GM12878 (cell line): ENCODE data around the gene ACE. TPM values are rescaled to one million over a fixed set of nuclear protein-coding genes. Genes with fewer than 3 reads are reported as not detected.

Experiments used
- ATAC-seq: fragments of 200-7000 bp; cut with Tn5 transposase; 3 replicates; pipeline ENCODE4 v1.9.1; 2020; ENCODE audit warnings: mild to moderate bottlenecking, moderate library complexity
- BruUV-seq: library from RNA; stranded (reverse); fragments of 400-500 nt; replicated peaks from 2 replicates; lab custom pipeline; 2021; lab: Mats Ljungman, UMichigan
- CTCF ChIA-PET: fragments of 300-600 bp; sonication (Branson Sonifier 250); formaldehyde crosslinking; extraction: SDS; loops from one replicate; lab custom pipeline; 2021; ENCODE audit warnings: inconsistent platforms; lab: Yijun Ruan, JAX
- POLR2A ChIA-PET: fragments of 350-600 bp; formaldehyde crosslinking; extraction: SDS; loops from one replicate; lab custom pipeline; 2021; ENCODE audit warnings: inconsistent platforms; lab: Charles Lee
- RAD21 ChIA-PET: fragments of 300-600 bp; sonication (Branson Sonifier 250); formaldehyde crosslinking; loops from one replicate; lab custom pipeline; 2023; ENCODE audit warnings: antibody characterized with exemption; ENCODE audit not compliant: unreplicated experiment; lab: Charles Lee
- SMC1A ChIA-PET: fragments of 300-600 bp; sonication (Branson Sonifier 250); formaldehyde crosslinking; loops from one replicate; lab custom pipeline; 2023; ENCODE audit not compliant: unreplicated experiment, uncharacterized antibody; lab: Charles Lee
- DNase-seq: peaks from one replicate; pipeline ENCODE4 v3.0.0-alpha.2; 2011; ENCODE audit warnings: low read depth, low spot score
- FAIRE-seq: peaks from 3 replicates; lab custom pipeline; 2011; peaks lifted over from hg19 to GRCh38; lab: Jason Lieb, UNC
- H2AFZ ChIP-seq: 2 replicates; pipeline ENCODE4 v1.6.0; 2011; ENCODE audit warnings: low read depth, low read length, control low read depth; ENCODE audit not compliant: control insufficient read depth
- H3K27ac ChIP-seq: 2 replicates; pipeline ENCODE4 v1.5.1; 2011; ENCODE audit warnings: control low read depth; ENCODE audit not compliant: control insufficient read depth, insufficient read depth
- H3K27me3 ChIP-seq, 2 experiments: replicated peaks in 1 of 2; 2 replicates each; pipeline versions ENCODE4 v1.6.0 to v1.6.1; 2011; ENCODE audit warnings: low read length in 1 of 2; ENCODE audit not compliant: control insufficient read depth in 2 of 2, insufficient read depth in 2 of 2
- H3K36me3 ChIP-seq, 2 experiments: 2 replicates each; pipeline ENCODE4 v1.5.1; 2011; ENCODE audit warnings: low read length in 1 of 2; ENCODE audit not compliant: control insufficient read depth in 2 of 2, insufficient read depth in 2 of 2
- H3K4me1 ChIP-seq: 2 replicates; pipeline ENCODE4 v1.6.1; 2011; ENCODE audit warnings: mild to moderate bottlenecking, low read length, moderate library complexity, mixed read lengths; ENCODE audit not compliant: control insufficient read depth, insufficient read depth
- H3K4me2 ChIP-seq: 2 replicates; pipeline ENCODE4 v1.6.0; 2011; ENCODE audit warnings: control low read depth; ENCODE audit not compliant: control insufficient read depth, insufficient read depth
- H3K4me3 ChIP-seq: fragments of 200-600 bp; sonication (generic); 2 replicates; pipeline ENCODE4 v1.5.1; 2016
- H3K79me2 ChIP-seq: 2 replicates; pipeline ENCODE4 v1.6.0; 2011; ENCODE audit warnings: low read length; ENCODE audit not compliant: control insufficient read depth, insufficient read depth
- H3K9ac ChIP-seq: 2 replicates; pipeline ENCODE4 v1.8.0; 2011; ENCODE audit warnings: low read length, control low read depth, mixed read lengths; ENCODE audit not compliant: control insufficient read depth, insufficient read depth
- H3K9me3 ChIP-seq: replicated peaks from 3 replicates; pipeline ENCODE4 v1.5.1; 2011; ENCODE audit warnings: mild to moderate bottlenecking, low read length; ENCODE audit not compliant: control insufficient read depth, insufficient read depth
- H4K20me1 ChIP-seq: 2 replicates; pipeline ENCODE4 v1.6.0; 2011; ENCODE audit not compliant: control insufficient read depth, insufficient read depth
- DPF2 ChIP-seq: fragments of 450-650 bp; IDR thresholded peaks from 2 replicates; pipeline ENCODE4 v1.6.1; 2017; ENCODE audit warnings: mild to moderate bottlenecking
- ESRRA ChIP-seq: IDR thresholded peaks from 2 replicates; pipeline ENCODE4 v1.6.1; 2012; ENCODE audit warnings: mild to moderate bottlenecking, low read length, improper control_type of control experiment
- LARP7 ChIP-seq: fragments of 450-650 bp; IDR thresholded peaks from 2 replicates; pipeline ENCODE4 v1.6.1; 2017; ENCODE audit warnings: mild to moderate bottlenecking
- MTA3 ChIP-seq: IDR thresholded peaks from 2 replicates; pipeline ENCODE4 v1.6.1; 2012; ENCODE audit warnings: low read length, inconsistent platforms, borderline replicate concordance
- SIX5 ChIP-seq: IDR thresholded peaks from 2 replicates; pipeline ENCODE4 v1.6.1; 2011; ENCODE audit warnings: mild to moderate bottlenecking, low read depth, low read length, moderate library complexity; ENCODE audit not compliant: severe bottlenecking
- SREBF2 ChIP-seq: IDR thresholded peaks from 2 replicates; pipeline ENCODE4 v1.6.1; 2012; ENCODE audit warnings: mild to moderate bottlenecking, low read length
- USF2 ChIP-seq: IDR thresholded peaks from 2 replicates; pipeline ENCODE4 v1.6.1; 2011; ENCODE audit warnings: low read depth, low read length, improper control_type of control experiment, borderline replicate concordance
- ZNF207 ChIP-seq: fragments of 450-650 bp; IDR thresholded peaks from 2 replicates; pipeline ENCODE4 v1.6.1; 2014; ENCODE audit warnings: antibody characterized with exemption, mild to moderate bottlenecking, borderline replicate concordance
- WGBS: methylation state at CpG from one replicate; pipeline ENCODE4 v1.1.6; 2016; ENCODE audit warnings: low lambda C conversion rate; ENCODE audit not compliant: insufficient replicate concordance, insufficient coverage; ENCODE audit errors: missing lambda C conversion rate; 5-methylcytosine and 5-hydroxymethylcytosine counted together
- in situ Hi-C: fragments of 300-500 bp; cut with MboI; formaldehyde crosslinking; loops from 9 replicates; pipeline ENCODE4 v1.14.3; 2018; ENCODE audit warnings: mixed read lengths
- intact Hi-C: fragments of 100-400 bp; cut with micrococcal nuclease; formaldehyde crosslinking; loops from one replicate; pipeline ENCODE4 v1.14.2; 2022; ENCODE audit not compliant: unreplicated experiment
- polyA plus RNA-seq, 11 experiments: library from polyadenylated mRNA; depleted of rRNA in 4 of 11; unstranded in 6 of 11; stranded (reverse) in 5 of 11; fragments of >200 nt; fragmentation: Nextera tagmentation in 4 of 11; fragmentation: Illumina TruSeq in 1 of 11; extraction: Ambion mirVana in 4 of 11; extraction: Trizol in 1 of 11; gene quantifications; 1 replicate in 1 of 11; 2 replicates in 10 of 11; pipeline versions ENCODE4 v1.2.1 to v1.2.3, GENCODE V29; 2011 to 2016; ENCODE audit warnings: inconsistent platforms in 2 of 11, missing spikeins in 2 of 11, low read depth in 1 of 11
- total RNA-seq, 4 experiments: library from RNA; depleted of rRNA in 3 of 4; stranded (reverse); fragments of >200 nt in 3 of 4; fragmentation: Illumina TruSeq in 1 of 4; extraction: Trizol in 1 of 4; gene quantifications; 2 replicates each; pipeline versions ENCODE4 v1.2.1 to v1.2.3, GENCODE V29; 2013 to 2021

ACE gene
- total and polyA plus RNA-seq, 10 of the 15 experiments (the other 5 are each of a cell fraction or from before 2014, with no cell fraction given) = 0.46 TPM; not detected in 9

GRCh38 chr17:63479495-63480184, 2.8 kb downstream of the ACE start:
- FAIRE-seq = no peak
- no peak overlapping the region for H2AFZ ChIP-seq
- ChIA-PET POLR2A (interaction anchor here (1.3 kb wide), 1 partner anchor 52 kb away, joined by 3 read pairs; no protein-coding TSS in a partner anchor), RAD21 (interaction anchor here (1.1 to 6.5 kb wide), 5 partner anchors 36 to 132 kb away, joined by 4 to 75 read pairs (median 10); no protein-coding TSS in a partner anchor)
- TF ChIP-seq USF2 = no peak
- no peak for TF ChIP-seq SIX5
- no peak for TF ChIP-seq LARP7
- no peak for TF ChIP-seq ESRRA
- TF ChIP-seq ZNF207 = no peak
- TF ChIP-seq DPF2 = no peak
- TF ChIP-seq SREBF2 = no peak
- no peak for TF ChIP-seq MTA3
- TF ChIP-seq, all 136 proteins: peak for 0
- H3K9ac ChIP-seq = no peak overlapping the region
- CTCF ChIA-PET = interaction anchor here (0.8 to 7.0 kb wide), 16 partner anchors 8 to 136 kb away, joined by 3 to 104 read pairs (median 8); partner anchors contain the start of gene CYB561
- no peak overlapping the region for H3K4me2 ChIP-seq
- BruUV-seq = no TSS peak
- no peak for ATAC-seq
- H3K4me1 ChIP-seq = peaks cover 5% of the 10 kb centered on the region
- H3K36me3 ChIP-seq = no peaks in the 10 kb centered on the region
- SMC1A ChIA-PET = interaction anchor here (0.6 to 3.3 kb wide), 7 partner anchors 18 to 74 kb away, joined by 3 to 26 read pairs (median 4); partner anchors contain the start of gene CYB561
- H3K27me3 ChIP-seq = peaks cover 9 to 12% of the 10 kb centered on the region in 2 experiments
- H4K20me1 ChIP-seq = no peaks in the 10 kb centered on the region
- no peaks in the 10 kb centered on the region for H3K79me2 ChIP-seq
- intact Hi-C loops = loop anchor here (1.0 to 5.0 kb wide), 3 partner anchors 37 to 133 kb away; no protein-coding TSS in a partner anchor
- WGBS = 55% methylated on average over 17 of the region's 17 CpGs
- no peak overlapping the region for H3K27ac ChIP-seq
- no peak overlapping the region for H3K4me3 ChIP-seq
- H3K9me3 ChIP-seq = no peaks in the 10 kb centered on the region
- no peak for DNase-seq
- in situ Hi-C loops = loop anchor here (5.0 kb wide), 1 partner anchor 57 kb away; no protein-coding TSS in a partner anchor
